ENCODE results near the gene SNRPD1. TPM values are rescaled to one million over a fixed set of nuclear protein-coding genes. Genes with fewer than 3 reads are reported as not detected.
A peak's percentile ranks its signal among the peaks of the same experiment; 100 is the strongest.
"Not testable (repeated sequence)": the region's sequence is repeated elsewhere in the genome, so short reads cannot be mapped to it uniquely, and the experiment has no call there.

The SNRPD1 gene
- total RNA-seq, 1 donor from 2014 or later: 58.1 TPM

DNA sequence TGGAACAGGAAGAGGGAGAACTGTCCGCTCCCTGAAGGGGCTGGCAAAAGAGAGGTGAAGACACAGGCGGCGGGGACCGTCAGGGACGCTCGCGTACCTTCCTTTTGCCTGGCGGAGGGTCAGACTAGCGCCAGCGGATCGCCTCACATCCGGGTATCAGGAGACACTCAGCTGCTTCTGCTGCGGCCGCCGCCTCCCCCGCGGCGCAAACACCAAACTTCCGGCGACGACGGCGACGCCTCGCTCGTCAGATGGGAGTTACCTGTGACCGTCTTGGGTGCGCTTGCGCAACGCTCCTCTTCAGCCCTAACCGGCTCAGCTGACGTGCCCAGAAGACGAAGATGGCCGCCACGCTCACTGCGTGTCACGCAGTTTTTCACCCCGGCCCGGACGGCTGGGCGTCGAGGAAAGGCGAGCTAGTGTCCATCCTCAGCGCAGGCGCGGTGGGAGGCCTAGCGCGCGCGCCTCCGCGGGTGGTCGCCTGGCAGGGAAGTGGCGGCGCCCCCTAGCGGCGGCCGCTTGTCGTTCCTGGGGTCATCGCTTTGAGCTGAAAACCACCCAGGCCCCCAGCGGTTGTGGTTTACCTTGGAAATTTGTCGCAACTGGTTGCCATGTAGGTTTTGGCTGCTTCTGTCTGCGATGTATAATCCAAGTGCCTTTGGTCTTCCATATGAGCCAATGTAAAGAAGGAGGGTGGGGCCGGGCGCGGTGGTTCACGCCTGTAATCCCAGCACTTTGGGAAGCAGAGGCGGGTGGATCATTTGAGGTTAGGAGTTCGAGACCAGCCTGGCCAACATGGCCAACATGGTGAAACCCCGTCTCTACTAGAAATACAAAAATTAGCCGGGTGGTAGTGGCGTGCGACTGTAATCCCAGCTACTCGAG lies 11.3 kb upstream of the SNRPD1 start, which contains the start of gene ESCO1:
TSS of gene ESCO1 (minus strand) at position 179 of the 885 bp plus-strand sequence. CDS start 25,861 bp downstream, outside the sequence.
- ChIA-PET POLR2A (interaction anchor here (0.6 to 5.2 kb wide), 21 partner anchors 10 to 1852 kb away, joined by 3 to 152 read pairs (median 4); partner anchors contain the start of genes ABHD3, MIB1, RIOK3 and ROCK1), CTCF (interaction anchor here (0.7 to 4.5 kb wide), 10 partner anchors 10 to 142 kb away, joined by 3 to 59 read pairs (median 4); partner anchors contain the start of genes ABHD3 and SNRPD1)
- intact Hi-C loops (cut with micrococcal nuclease): loop anchor here (1.0 to 10.0 kb wide), 7 partner anchors 12 to 1624 kb away; partner anchors contain the start of genes ABHD3, MIB1, RBBP8 and ROCK1
- DNase-seq (peak; percentile 88), ATAC-seq (ENCODE audit: low read depth) (peak; percentile 80)
- Mint-ChIP-seq H3K9me3 (no peaks in the 10 kb centered on the region), H3K4me3 (peak within 1 kb of the TSS; percentile 96), H3K27me3 (no peaks in the 10 kb centered on the region), H3K27ac (peak within 1 kb of the TSS; percentile 99), H3K36me3 (ENCODE audit: low read depth) (peaks cover 14% of the 10 kb centered on the region), H3K4me1 (peaks cover 50% of the 10 kb centered on the region)
- TF ChIP-seq, protein P1, sequence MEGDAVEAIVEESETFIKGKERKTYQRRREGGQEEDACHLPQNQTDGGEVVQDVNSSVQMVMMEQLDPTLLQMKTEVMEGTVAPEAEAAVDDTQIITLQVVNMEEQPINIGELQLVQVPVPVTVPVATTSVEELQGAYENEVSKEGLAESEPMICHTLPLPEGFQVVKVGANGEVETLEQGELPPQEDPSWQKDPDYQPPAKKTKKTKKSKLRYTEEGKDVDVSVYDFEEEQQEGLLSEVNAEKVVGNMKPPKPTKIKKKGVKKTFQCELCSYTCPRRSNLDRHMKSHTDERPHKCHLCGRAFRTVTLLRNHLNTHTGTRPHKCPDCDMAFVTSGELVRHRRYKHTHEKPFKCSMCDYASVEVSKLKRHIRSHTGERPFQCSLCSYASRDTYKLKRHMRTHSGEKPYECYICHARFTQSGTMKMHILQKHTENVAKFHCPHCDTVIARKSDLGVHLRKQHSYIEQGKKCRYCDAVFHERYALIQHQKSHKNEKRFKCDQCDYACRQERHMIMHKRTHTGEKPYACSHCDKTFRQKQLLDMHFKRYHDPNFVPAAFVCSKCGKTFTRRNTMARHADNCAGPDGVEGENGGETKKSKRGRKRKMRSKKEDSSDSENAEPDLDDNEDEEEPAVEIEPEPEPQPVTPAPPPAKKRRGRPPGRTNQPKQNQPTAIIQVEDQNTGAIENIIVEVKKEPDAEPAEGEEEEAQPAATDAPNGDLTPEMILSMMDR (IDR thresholded peaks at IDR 0.05): peak; percentile 78

DNA sequence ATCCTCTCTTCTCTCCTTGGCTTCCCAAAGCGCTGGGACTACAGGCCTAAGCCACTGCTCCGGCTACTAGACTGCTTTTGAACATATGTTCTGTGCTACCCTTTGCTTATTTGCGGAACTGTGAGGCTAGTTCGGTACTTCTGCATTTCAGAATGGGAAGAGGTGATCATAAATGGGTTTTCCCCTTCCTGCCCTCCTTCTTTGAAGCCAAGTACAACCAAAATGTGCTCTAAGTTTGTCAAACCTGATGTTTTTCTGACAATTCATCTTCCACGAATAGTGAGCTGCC lies 9.9 kb upstream of the SNRPD1 start:
- H3K4me1 Mint-ChIP-seq: peaks cover 46% of the 10 kb centered on the region
- H3K27me3 Mint-ChIP-seq: no peaks in the 10 kb centered on the region
- ChIA-PET CTCF (interaction anchor here (4.5 kb wide), 1 partner anchor 9 kb away, joined by 59 read pairs; the partner anchor contains the start of gene SNRPD1), POLR2A (interaction anchor here (1.1 to 5.2 kb wide), 2 partner anchors 9 to 138 kb away, joined by 3 to 152 read pairs; partner anchors contain the start of gene SNRPD1)
- ATAC-seq (ENCODE audit: low read depth): peak; percentile 15
- H3K36me3 Mint-ChIP-seq (ENCODE audit: low read depth): peaks cover 11% of the 10 kb centered on the region
- H3K9me3 Mint-ChIP-seq: no peaks in the 10 kb centered on the region
- TF ChIP-seq, protein P1 (IDR thresholded peaks at IDR 0.05): no peak
- peak; percentile 30 for DNase-seq
- H3K4me3 Mint-ChIP-seq: peak overlapping the region; percentile 71
- intact Hi-C loops (cut with micrococcal nuclease): loop anchor here (10.0 kb wide), 1 partner anchor 1623 kb away; no protein-coding TSS in a partner anchor
- H3K27ac Mint-ChIP-seq: peak overlapping the region; percentile 86

DNA sequence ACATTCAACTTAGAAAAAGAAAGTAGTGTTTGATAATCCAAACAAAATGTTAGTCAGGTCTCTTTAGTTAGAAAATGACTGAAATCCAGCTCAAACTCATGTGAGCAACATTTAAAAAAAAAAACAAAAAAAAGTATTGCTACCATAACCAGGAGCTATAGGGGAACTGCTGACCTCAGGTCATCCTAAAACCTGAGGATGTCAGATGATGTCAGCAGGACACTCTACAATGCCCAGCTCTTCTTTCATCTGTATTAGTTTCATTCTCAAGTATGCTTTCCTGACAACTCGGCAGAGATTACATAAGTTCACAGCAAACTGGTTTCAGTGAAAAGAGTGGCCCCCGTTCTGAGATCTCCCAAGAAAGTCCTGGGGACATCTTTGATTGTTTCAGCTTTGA lies 7.4 kb upstream of the SNRPD1 start:
- DNase-seq (no peak), ATAC-seq (ENCODE audit: low read depth) (no peak)
- H3K36me3 Mint-ChIP-seq (ENCODE audit: low read depth): peaks cover 10% of the 10 kb centered on the region
- intact Hi-C loops (cut with micrococcal nuclease): loop anchor here (10.0 kb wide), 1 partner anchor 1620 kb away; no protein-coding TSS in a partner anchor
- H3K9me3 Mint-ChIP-seq: no peaks in the 10 kb centered on the region
- H3K27ac Mint-ChIP-seq: no peak overlapping the region
- TF ChIP-seq, protein P1 (IDR thresholded peaks at IDR 0.05): no peak
- ChIA-PET POLR2A (no interaction called here), CTCF (no interaction called here)
- H3K4me3 Mint-ChIP-seq: no peak overlapping the region
- H3K4me1 Mint-ChIP-seq: peaks cover 24% of the 10 kb centered on the region
- H3K27me3 Mint-ChIP-seq: no peaks in the 10 kb centered on the region

DNA sequence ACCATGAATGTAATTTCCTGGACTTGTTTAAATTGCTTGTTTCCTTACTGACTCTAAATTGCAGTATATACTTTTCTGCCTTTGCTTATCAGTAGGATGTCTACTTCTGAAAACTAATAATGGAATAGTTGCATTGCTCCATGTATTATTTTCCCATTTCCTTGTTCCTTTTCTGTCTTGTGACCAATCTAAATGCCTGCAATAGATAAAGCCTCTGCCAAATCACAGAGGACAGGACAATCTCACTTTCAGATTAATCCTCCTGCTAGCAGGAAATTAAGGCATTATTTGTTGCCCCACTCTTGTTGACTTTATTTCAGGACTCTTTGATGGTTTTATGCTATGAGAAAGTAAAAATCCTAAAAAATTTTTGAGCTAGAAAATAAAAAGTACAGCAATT lies 6.9 kb upstream of the SNRPD1 start:
- no peak overlapping the region for H3K27ac Mint-ChIP-seq
- H3K4me1 Mint-ChIP-seq: peaks cover 22% of the 10 kb centered on the region
- no peaks in the 10 kb centered on the region for H3K27me3 Mint-ChIP-seq
- no peak for DNase-seq
- peaks cover 5% of the 10 kb centered on the region for H3K36me3 Mint-ChIP-seq (ENCODE audit: low read depth)
- ATAC-seq (ENCODE audit: low read depth): no peak
- ChIA-PET CTCF (no interaction called here), POLR2A (no interaction called here)
- TF ChIP-seq, protein P1 (IDR thresholded peaks at IDR 0.05): no peak
- no peaks in the 10 kb centered on the region for H3K9me3 Mint-ChIP-seq
- intact Hi-C loops (cut with micrococcal nuclease): loop anchor here (10.0 kb wide), 1 partner anchor 1620 kb away; no protein-coding TSS in a partner anchor
- H3K4me3 Mint-ChIP-seq: no peak overlapping the region

DNA sequence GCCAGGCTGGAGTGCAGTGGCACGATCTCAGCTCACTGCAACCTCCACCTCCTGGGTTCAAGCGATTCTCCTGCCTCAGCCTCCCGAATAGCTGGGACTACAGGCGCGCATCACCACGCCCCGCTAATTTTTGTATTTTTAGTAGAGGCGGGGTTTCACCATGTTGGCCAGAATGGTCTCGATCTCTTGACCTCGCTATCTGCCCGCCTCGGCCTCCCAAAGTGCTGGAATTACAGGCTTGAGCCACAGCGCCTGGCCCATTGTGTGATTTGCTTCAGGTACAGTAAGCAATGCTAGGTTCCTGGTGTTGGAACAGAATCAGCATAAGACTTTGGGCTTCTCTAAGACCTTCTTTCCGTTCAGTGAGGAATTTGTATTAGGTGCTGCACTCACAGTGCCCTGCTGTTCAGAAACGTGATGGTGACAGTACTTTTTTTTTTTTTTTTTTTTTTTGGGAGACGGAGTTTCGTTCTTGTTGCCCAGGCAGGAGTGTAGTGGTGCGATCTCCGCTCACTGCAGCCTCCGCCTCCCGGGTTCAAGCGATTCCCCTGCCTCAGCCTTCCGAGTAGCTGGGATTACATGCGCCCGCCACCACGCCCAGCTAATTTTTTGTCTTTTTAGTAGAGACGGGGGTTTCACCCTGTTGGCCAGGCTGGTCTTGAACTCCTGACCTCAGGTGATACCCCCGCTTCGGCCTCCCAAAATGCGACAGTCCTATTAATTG lies 551 bp upstream of the SNRPD1 start:
- DNase-seq; H3K9me3 Mint-ChIP-seq; ATAC-seq (ENCODE audit: low read depth); H3K27me3 Mint-ChIP-seq: not testable (repeated sequence)
- H3K36me3 Mint-ChIP-seq (ENCODE audit: low read depth): peaks cover 26% of the 10 kb centered on the region
- peak overlapping the region; percentile 99 for H3K27ac Mint-ChIP-seq
- peaks cover 32% of the 10 kb centered on the region for H3K4me1 Mint-ChIP-seq
- ChIA-PET CTCF (interaction anchor here (1.3 to 5.0 kb wide), 3 partner anchors 10 to 239 kb away, joined by 3 to 59 read pairs (median 5); partner anchors contain the start of gene ESCO1), POLR2A (interaction anchor here (0.7 to 5.7 kb wide), 11 partner anchors 10 to 130 kb away, joined by 3 to 152 read pairs (median 5); partner anchors contain the start of genes ABHD3, ESCO1 and MIB1)
- intact Hi-C loops (cut with micrococcal nuclease): loop anchor here (1.0 kb wide), 5 partner anchors 11 to 240 kb away; partner anchors contain the start of genes ABHD3, ESCO1 and MIB1
- H3K4me3 Mint-ChIP-seq: peak overlapping the region; percentile 98

DNA sequence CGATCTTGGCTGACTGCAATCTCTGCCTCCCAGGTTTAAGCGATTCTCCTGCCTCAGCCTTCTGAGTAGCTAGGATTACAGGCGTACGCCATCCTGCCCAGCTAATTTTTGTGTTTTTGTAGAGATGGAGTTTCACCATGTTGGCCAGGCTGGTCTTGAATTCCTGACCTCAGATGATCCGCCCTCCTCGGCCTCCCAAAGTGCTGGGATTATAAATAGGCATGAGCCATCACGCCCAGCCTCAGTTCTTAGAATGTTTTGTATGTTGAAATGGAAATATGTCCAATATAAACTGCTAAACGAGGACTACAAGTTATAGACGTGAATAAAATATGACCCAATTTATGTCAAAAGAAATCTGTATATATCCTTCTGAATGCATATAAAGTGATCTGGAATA lies 9.5 kb downstream of the SNRPD1 start:
- POLR2A ChIA-PET: interaction anchor here (1.2 kb wide), 1 partner anchor 9 kb away, joined by 5 read pairs; the partner anchor contains the start of gene SNRPD1
- peaks cover 55% of the 10 kb centered on the region for H3K36me3 Mint-ChIP-seq (ENCODE audit: low read depth)
- H3K4me1 Mint-ChIP-seq; H3K4me3 Mint-ChIP-seq; H3K9me3 Mint-ChIP-seq; DNase-seq; intact Hi-C loops (cut with micrococcal nuclease); ATAC-seq (ENCODE audit: low read depth); H3K27me3 Mint-ChIP-seq; CTCF ChIA-PET; H3K27ac Mint-ChIP-seq: not testable (repeated sequence)
